Breast epithelium (tissue), 3 donors: ENCODE data around the gene RRP36.

Source experiments
- POLR2A ChIP-seq: fragments of 450-650 bp; IDR thresholded peaks from one replicate; pipeline ENCODE4 v1.6.1; 2016; ENCODE audit warnings: antibody characterized with exemption, mild to moderate bottlenecking, moderate library complexity
- POLR2AphosphoS5 ChIP-seq, 3 donors: sonication (generic); formaldehyde crosslinking; IDR thresholded peaks; one replicate each; pipeline ENCODE4 v1.6.1; 2017; ENCODE audit warnings: antibody characterized with exemption in 3 of 3
- TF ChIP-seq, protein P1 (sequence below), 3 donors: fragments of 450-650 bp; IDR thresholded peaks; one replicate each; pipeline ENCODE4 v1.5.1; 2016 to 2017; ENCODE audit warnings: antibody characterized with exemption in 3 of 3, mild to moderate bottlenecking in 3 of 3, moderate library complexity in 3 of 3

DNA sequence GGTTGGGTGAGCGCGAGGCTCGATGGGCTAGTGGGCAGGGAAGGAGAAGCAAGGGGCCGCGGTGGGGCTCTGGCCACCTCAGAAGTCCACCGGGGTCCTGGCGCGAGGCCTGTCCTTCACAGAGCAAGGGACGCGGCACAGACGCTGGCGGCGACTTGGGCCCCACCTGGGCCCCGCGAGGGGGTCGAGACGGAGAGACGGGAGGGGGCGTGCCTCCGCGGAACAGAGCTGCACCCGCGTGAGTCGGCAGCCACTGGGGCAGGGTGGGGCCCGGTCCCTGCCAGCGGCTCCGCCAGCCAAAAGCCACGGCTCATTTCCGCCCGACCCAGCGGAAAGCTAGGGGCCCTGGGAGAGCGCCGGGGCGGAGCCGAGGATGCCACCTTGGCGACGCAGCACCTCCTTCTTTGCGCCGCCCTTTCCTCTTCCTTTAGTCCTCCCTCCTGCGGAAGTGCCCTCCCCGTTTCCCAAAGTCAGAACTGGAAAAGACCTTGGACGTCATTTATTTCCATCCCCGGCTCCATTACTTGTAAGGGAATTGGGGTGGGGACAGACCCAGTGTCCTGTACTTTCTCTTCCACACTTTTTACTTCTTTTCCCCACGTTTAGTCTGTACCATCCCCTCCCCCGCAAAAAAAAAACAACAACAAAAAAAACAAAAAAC is 32.3 kb downstream of the RRP36 start, which contains the start of gene CUL7:
- peak; percentile 71 for TF ChIP-seq POLR2A
- TF ChIP-seq, protein P1, sequence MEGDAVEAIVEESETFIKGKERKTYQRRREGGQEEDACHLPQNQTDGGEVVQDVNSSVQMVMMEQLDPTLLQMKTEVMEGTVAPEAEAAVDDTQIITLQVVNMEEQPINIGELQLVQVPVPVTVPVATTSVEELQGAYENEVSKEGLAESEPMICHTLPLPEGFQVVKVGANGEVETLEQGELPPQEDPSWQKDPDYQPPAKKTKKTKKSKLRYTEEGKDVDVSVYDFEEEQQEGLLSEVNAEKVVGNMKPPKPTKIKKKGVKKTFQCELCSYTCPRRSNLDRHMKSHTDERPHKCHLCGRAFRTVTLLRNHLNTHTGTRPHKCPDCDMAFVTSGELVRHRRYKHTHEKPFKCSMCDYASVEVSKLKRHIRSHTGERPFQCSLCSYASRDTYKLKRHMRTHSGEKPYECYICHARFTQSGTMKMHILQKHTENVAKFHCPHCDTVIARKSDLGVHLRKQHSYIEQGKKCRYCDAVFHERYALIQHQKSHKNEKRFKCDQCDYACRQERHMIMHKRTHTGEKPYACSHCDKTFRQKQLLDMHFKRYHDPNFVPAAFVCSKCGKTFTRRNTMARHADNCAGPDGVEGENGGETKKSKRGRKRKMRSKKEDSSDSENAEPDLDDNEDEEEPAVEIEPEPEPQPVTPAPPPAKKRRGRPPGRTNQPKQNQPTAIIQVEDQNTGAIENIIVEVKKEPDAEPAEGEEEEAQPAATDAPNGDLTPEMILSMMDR (IDR thresholded peaks at IDR 0.05): peak in 1 of 3 donors; percentile 21
- TF ChIP-seq POLR2AphosphoS5 (IDR thresholded peaks at IDR 0.05): peak; percentile 71 to 88 (median 85)
